Erythroblast (primary cell): Measurements from ENCODE around the gene TOR1B.

ENCODE experiments used
- GATA1 ChIP-seq: IDR thresholded peaks from 2 replicates; pipeline ENCODE4 v1.6.1; 2011; ENCODE audit warnings: low read depth, mild to moderate bottlenecking, control low read depth, low read length, moderate library complexity
- POLR2A ChIP-seq: IDR thresholded peaks from 2 replicates; pipeline ENCODE4 v1.6.1; 2011; ENCODE audit warnings: mild to moderate bottlenecking, low read length

DNA sequence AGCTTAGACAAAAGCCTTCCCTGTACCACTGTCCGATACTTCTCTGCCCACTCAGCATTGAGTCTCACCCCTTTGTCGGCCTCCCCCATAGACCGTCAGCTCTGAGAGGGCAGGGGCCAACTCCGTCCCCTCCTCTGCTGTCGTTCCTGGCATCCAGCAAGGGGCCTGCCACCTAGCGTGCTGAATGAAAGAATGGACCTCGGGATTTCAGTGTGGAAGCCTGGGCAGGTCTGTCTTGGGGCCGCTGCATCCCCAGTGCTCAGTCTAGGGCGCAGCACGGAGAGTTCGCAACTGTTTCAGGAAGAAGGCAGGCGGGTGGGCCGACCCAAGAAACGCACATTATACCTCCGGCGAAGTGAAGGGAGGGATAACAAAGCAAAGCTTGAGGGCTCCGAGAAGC lies 1.5 kb upstream of the TOR1B start:
- TF ChIP-seq POLR2A = no peak
- TF ChIP-seq GATA1 = no peak
